Mesenteric fat pad (tissue), 1 donor: ENCODE data around the gene DPPA5. TPM values are rescaled to one million over a fixed set of nuclear protein-coding genes. Genes with fewer than 3 reads are reported as not detected.
"Not testable (repeated sequence)": the region's sequence is repeated elsewhere in the genome, so short reads cannot be mapped to it uniquely, and the experiment has no call there.

ENCODE experiments used
- DNase-seq: peaks from one replicate; pipeline ENCODE4 v3.0.0-alpha.2; 2020; ENCODE audit warnings: low spot score
- long read RNA-seq: library from polyadenylated mRNA; unstranded; transcript quantifications from one replicate; pipeline ENCODE4 v2.0.0, GENCODE V29; 2020
- total RNA-seq: library from RNA; stranded (reverse); fragmentation: NEBNext Ultra II Directional; extraction: Animal tissue kit (Norgen Biotek cat#: 25700); gene quantifications from one replicate; pipeline ENCODE4 v1.2.1, GENCODE V29; 2021
- donor health status: DM: yes; HTN: yes; CAD: no.

DPPA5 gene
- total RNA-seq: not detected
- long read RNA-seq: 0 reads

GRCh38 chr6:73353636-73354593 lies at the start of gene DPPA5:
TSS of gene DPPA5 (minus strand) at chr6:73354276. CDS start at chr6:73354225, 51 bp downstream.
- peak; percentile 88 for DNase-seq

GRCh38 chr6:73400656-73401055 lies 46.6 kb upstream of the DPPA5 start:
- no peak for DNase-seq

GRCh38 chr6:73395875-73396274 lies 41.8 kb upstream of the DPPA5 start:
- DNase-seq: peak; percentile 14

- DNase-seq: no peak
Observed at GRCh38 chr6:73394577-73395354, 40.7 kb upstream of the DPPA5 start, which contains the start of gene DDX43. TSS of gene DDX43 (plus strand) at chr6:73394828. CDS start at chr6:73394906, 78 bp downstream.

- no peak for DNase-seq
Observed at GRCh38 chr6:73393278-73393677, 39.2 kb upstream of the DPPA5 start.

GRCh38 chr6:73392188-73392587 lies 38.1 kb upstream of the DPPA5 start:
- not testable (repeated sequence) for DNase-seq

- DNase-seq: no peak
Observed at GRCh38 chr6:73391675-73392074, 37.6 kb upstream of the DPPA5 start.

GRCh38 chr6:73389854-73390253 lies 35.8 kb upstream of the DPPA5 start:
- DNase-seq: no peak

- DNase-seq: no peak
Observed at GRCh38 chr6:73388800-73389512, 34.9 kb upstream of the DPPA5 start.

- no peak for DNase-seq
Observed at GRCh38 chr6:73388433-73388799, 34.3 kb upstream of the DPPA5 start.

GRCh38 chr6:73382462-73383113 lies 28.5 kb upstream of the DPPA5 start:
- no peak for DNase-seq

GRCh38 chr6:73381531-73381930 lies 27.5 kb upstream of the DPPA5 start:
- not testable (repeated sequence) for DNase-seq

GRCh38 chr6:73377225-73377624 lies 23.1 kb upstream of the DPPA5 start:
- no peak for DNase-seq

- no peak for DNase-seq
Observed at GRCh38 chr6:73375216-73375615, 21.1 kb upstream of the DPPA5 start.

GRCh38 chr6:73372516-73372915 lies 18.4 kb upstream of the DPPA5 start:
- no peak for DNase-seq

- DNase-seq: no peak
Observed at GRCh38 chr6:73371984-73372383, 17.9 kb upstream of the DPPA5 start.

- no peak for DNase-seq
Observed at GRCh38 chr6:73369563-73369962, 15.5 kb upstream of the DPPA5 start, which contains the start of gene OOEP. TSS of gene OOEP (minus strand) at chr6:73369897. CDS start at chr6:73369792, 105 bp downstream.

- no peak for DNase-seq
Observed at GRCh38 chr6:73369157-73369556, 15.1 kb upstream of the DPPA5 start.

GRCh38 chr6:73368675-73369074 lies 14.6 kb upstream of the DPPA5 start:
- DNase-seq: no peak

- DNase-seq: peak; percentile 78
Observed at GRCh38 chr6:73367761-73368355, 13.8 kb upstream of the DPPA5 start.
